ENCODE data around the gene PTPRJ.

PTPRJ gene

GRCh38 chr11:48074425-48075181 lies 94.2 kb downstream of the PTPRJ start:
- no peak for DNase-seq

- no peak for DNase-seq
These were observed 95.3 kb downstream of the PTPRJ start for GRCh38 chr11:48075637-48076036.

GRCh38 chr11:48077251-48077650 lies 96.9 kb downstream of the PTPRJ start:
- no peak for DNase-seq

GRCh38 chr11:48078689-48079088 lies 98.3 kb downstream of the PTPRJ start:
- no peak for DNase-seq

GRCh38 chr11:48079596-48079995 lies 99.2 kb downstream of the PTPRJ start:
- no peak for DNase-seq

- DNase-seq = no peak
These were observed 100.0 kb downstream of the PTPRJ start for GRCh38 chr11:48080301-48080861.

- peak in 1 of 2 donors; percentile 37 for DNase-seq
These were observed 101.0 kb downstream of the PTPRJ start for GRCh38 chr11:48081151-48082010.

GRCh38 chr11:48082771-48083170 lies 102.4 kb downstream of the PTPRJ start:
- DNase-seq = no peak

GRCh38 chr11:48083421-48083820 lies 103.1 kb downstream of the PTPRJ start:
- no peak for DNase-seq

- no peak for DNase-seq
These were observed 105.3 kb downstream of the PTPRJ start for GRCh38 chr11:48085688-48086087.

GRCh38 chr11:48087422-48087821 lies 107.1 kb downstream of the PTPRJ start:
- DNase-seq = no peak

- no peak for DNase-seq
These were observed 107.8 kb downstream of the PTPRJ start for GRCh38 chr11:48087974-48088681.

- no peak for DNase-seq
These were observed 108.3 kb downstream of the PTPRJ start for GRCh38 chr11:48088682-48089050.

- DNase-seq = no peak
These were observed 109.8 kb downstream of the PTPRJ start for GRCh38 chr11:48090174-48090573.

- no peak for DNase-seq
These were observed 111.2 kb downstream of the PTPRJ start for GRCh38 chr11:48091426-48092102.

- no peak for DNase-seq
These were observed 113.0 kb downstream of the PTPRJ start for GRCh38 chr11:48093323-48093722.

GRCh38 chr11:48093795-48094642 lies 113.7 kb downstream of the PTPRJ start:
- no peak for DNase-seq

GRCh38 chr11:48094643-48095339 lies 114.4 kb downstream of the PTPRJ start:
- no peak for DNase-seq

GRCh38 chr11:48095779-48096470 lies 115.6 kb downstream of the PTPRJ start:
- DNase-seq = no peak

Measured in stimulated activated CD4-positive, alpha-beta T cell treated with anti-CD3 and anti-CD28 coated beads, Interleukin-2, amount 100 ng/mL, for 24 hours (primary cell).